HK-2 (cell line): ENCODE measurements around the gene FNDC5.

Source experiments
- DNase-seq: peaks from one replicate; pipeline ENCODE4 v3.0.0-alpha.2; 2018; ENCODE audit not compliant: unreplicated experiment

FNDC5 gene

GRCh38 chr1:32897082-32898049 lies 26.7 kb upstream of the FNDC5 start:
- no peak for DNase-seq

- no peak for DNase-seq
Observed at GRCh38 chr1:32896451-32896850, 25.7 kb upstream of the FNDC5 start.

DNA sequence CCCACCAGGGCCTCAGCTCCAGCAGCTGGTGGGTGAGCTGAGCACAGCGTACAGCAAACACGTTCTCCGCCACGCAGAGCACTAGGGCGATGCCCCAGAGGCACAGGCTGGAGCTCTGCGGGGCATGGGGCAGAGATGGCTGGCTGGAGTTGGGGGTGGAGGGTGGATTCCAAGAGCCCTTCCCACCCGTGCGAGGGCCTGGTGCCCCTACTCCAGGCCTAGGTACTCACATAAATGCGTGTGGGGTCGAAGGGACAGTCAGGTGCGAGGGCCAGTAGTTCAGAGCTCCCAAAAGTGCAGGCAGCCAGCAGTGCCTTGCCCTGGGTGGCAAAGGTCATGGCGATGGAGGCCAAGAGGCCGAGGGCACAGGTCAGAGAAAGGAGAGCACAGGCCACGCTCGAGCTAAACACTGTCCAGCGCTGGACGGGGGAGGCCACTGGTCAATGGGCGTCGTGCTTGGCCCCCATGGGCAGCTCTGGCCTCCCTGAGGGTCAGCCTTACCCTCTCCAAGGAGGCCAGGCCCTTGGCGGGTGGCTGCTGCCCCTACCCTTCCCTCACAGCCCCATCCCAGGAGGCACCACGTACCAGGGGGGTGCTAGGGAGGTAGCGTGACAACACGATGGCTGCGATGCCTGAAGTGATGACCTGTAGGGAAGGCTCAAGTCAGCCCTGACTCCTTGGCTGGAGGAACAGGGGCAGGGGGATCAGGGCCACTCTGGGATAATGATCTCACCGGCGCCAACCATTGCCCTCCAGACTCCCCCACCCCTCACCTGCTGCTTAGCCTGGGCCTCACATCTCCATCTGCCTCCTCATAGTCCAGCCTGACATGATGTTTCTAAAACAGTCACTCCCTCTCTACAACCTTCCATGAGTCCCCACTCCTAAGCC lies 24.9 kb upstream of the FNDC5 start:
- no peak for DNase-seq

DNA sequence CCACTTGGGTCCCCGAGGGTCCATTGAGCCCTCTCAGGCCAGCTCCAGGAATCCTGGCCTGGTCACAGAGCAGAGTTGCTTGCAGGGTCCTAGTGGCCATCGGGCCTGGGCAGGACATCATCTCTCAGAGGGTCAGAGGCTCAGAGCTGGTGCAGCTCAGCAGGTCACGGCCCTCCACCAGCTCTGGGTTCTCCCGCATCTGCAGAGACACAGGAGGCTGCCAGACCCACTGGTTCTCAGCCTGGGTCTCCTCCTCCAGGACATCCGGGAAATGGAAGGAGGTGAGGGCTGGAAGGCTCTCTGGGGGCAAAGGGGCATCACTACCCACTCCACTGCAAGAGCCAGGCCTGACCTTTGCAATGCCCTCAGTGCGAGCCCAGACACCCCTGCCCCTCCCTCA lies 24.0 kb upstream of the FNDC5 start:
- DNase-seq = no peak

DNA sequence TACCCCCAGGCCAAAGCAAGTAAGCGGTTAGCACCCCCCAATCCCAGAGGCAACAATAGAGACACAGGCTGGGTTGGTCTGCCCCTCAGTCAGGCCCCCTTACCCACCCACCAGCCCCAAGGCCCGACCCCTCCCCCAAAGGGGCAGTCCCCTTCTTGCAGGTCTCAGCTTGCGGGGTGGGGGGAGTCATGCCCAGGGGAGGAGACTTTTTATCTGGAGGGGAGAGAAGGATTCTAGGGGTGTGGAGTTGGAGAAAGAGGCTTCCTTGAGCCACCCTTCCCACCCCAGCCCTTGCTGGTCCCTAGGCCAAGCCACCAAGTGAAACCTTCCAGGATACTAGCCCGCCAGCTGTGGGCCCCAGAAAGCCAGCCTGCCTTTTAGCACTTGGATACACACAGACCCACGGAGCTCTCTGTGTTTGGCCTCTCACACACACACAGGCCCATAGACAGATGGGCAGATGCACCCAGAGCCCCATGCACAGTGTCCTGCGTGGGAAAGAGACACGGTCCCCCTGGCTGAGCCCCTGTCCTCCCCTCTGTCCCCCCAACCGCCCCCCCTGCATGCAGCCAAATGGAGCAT lies 23.4 kb upstream of the FNDC5 start:
- DNase-seq = no peak

GRCh38 chr1:32893198-32894018 lies 22.7 kb upstream of the FNDC5 start:
- no peak for DNase-seq

- no peak for DNase-seq
Observed at GRCh38 chr1:32892368-32893197, 21.9 kb upstream of the FNDC5 start.

- no peak for DNase-seq
Observed at GRCh38 chr1:32891630-32892029, 20.9 kb upstream of the FNDC5 start.

DNA sequence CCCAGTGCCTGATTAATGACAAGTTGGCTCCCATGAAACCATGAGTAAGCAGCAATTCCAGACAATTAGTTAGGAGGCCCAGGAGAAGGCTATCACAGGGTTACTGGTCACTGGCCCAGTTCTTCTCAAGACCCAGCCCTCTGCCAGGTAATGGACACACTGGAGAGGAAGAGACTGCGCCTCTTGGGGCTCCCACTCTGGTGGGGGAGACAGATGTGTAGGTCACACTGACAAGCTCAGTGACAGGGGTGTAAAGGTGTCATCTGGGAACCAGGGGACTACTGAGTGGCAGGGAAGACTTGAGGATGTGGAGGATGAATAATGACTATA lies 20.5 kb upstream of the FNDC5 start:
- no peak for DNase-seq

DNA sequence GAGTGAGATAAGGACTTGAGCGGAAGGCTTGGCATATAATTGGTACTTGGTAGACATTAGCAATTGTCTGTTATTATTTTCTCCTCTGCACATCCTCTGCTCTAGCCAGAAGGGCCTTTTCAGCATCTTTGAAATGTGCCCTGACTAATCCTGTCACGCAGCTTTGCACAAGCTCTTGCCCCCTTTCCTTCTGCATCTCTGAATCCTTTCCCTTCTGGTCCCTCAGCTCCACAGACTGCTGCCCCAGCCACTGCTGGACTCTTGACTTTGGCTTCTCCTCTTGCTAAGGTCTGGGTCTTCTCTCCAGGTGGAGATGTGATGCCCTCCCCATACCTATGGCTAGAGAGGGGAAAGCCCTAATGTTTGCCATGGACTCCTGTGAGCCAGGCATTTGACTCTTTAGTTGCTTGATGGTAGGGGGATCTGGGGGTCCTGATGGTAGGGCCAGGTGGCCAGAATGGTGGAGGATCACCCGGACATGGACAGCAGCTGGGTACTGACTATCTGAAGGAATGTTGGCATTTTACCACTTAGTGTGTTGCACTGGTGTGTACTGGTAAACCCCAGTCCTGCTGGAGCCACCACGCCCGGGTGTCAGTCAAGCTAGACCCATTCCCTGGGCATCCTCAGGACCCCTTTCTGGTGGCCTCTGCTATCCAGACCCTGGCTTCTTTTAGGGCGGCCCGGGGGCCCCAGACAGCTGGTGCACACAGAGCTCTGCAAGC lies 20.0 kb upstream of the FNDC5 start:
- DNase-seq = no peak

DNA sequence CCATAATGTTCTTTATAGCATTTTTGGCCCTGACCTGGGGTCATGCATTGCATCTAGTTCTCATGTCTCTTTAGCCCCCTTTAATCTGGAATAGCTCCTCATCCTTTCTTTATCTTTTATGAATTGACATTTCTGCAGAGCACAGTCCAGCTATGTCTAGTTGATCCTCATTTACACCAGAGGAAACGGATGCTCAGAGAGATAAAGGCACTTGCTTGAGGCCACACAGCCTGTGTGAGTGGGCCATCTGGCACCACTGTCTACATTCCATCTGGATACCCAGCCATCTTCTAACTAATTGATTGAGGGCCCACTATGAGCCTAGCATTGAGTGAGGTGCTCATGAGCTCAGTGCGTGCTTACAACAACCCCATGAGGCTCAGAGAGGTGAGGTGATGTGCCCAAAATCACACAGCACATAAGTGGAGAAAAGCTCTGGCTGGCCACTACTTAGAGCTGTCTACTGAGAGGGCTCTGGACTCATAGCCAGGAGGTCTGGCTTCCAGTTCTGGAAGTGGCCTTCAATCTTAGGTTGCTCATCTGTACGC lies 19.1 kb upstream of the FNDC5 start:
- DNase-seq = no peak

DNA sequence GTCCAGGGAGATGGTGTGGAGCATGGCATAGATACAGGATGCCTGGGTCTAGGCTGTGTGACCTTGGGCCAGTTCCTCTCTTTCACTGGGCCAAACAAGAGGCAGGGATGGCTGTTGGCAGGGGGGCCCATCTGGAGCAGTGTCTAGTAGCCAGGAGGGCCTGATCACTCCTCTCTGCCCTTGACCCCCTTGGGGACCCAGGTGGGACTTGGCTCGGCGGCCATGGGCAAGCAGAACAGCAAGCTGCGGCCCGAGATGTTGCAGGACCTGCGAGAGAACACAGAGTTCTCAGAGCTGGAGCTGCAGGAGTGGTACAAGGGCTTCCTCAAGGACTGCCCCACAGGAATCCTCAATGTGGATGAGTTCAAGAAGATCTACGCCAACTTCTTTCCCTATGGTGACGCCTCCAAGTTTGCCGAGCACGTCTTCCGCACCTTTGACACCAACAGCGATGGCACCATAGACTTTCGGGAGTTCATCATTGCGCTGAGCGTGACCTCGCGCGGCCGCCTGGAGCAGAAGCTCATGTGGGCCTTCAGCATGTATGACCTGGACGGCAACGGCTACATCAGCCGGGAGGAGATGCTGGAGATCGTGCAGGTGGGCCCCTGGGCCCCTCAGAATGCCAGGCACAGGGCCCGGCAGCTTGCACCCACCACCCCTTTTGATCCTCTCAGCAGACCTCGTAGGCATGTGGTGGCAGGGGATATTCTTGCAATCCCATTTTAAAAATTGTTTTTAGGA lies 18.1 kb upstream of the FNDC5 start:
- DNase-seq = no peak

DNA sequence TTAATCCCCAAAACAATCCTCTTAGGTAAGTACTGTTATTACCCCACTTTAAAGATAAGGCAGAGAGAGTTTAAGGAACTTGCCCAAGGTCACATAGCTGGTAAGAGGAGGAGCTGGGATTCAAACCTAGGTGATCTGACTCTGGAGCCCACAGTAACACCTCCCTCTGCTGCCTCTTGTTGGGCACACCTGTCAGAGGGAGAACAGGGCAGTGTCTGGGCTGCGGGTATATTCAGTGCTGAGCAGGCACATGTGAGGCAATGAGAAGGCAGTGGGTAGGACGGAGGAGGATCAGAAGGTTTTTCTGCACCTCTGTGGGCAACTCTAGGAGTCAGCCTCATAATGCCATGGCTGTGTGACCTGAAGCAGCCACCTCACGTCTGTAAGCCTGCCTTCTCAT lies 17.4 kb upstream of the FNDC5 start:
- no peak for DNase-seq

DNA sequence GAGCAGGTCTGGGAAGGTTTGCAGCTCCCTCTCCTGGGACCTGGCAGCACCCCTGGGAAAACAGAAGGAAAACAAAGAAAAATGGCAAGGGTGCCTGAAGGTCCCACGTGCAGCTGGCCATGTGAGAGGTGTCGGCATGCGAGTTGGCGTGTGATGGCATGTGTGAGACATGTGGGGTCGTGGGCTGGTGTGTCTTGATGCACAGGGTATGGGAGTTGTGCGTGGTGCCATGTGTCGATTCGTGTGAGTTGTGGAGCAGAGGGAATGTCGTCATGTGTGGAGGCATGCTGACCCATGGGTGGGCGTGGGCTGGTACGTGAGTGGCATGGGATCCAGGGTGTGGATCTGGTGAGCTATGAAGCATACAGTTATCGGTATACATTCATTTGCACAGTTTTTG lies 16.9 kb upstream of the FNDC5 start:
- DNase-seq = no peak

DNA sequence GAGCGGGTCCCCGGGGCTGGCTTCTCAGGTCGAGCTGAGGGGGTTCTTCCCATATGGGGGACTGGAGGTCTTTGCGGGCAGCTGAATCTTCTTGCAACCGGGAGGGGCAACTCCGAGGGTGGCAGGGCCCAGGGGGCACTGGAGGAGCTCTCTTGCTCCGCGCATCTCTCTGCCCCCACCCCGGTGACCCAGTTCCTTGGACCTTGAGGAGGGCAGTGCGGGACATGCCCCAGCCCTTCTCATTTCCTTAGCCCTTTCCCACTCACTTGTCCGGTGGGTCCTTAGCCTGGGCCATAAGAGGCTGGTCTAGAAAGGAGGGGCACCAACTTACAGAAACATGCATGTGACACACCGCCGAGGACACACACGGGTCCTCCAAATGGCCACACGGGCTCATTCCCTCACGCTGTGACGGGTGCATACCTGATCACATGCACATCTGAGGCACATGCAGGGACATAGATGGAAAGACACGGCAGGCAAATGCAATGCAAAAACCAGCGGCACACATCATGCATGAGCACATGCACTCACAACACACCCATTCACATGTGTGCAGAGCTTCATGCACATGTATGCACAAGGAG lies 16.2 kb upstream of the FNDC5 start:
- no peak for DNase-seq

- peak; percentile 79 for DNase-seq
Observed at GRCh38 chr1:32886004-32886827, 15.5 kb upstream of the FNDC5 start, which contains the start of gene HPCA. HPCA (plus strand) TSS chr1:32886491; CDS start chr1:32888899, 2,408 bp downstream.

DNA sequence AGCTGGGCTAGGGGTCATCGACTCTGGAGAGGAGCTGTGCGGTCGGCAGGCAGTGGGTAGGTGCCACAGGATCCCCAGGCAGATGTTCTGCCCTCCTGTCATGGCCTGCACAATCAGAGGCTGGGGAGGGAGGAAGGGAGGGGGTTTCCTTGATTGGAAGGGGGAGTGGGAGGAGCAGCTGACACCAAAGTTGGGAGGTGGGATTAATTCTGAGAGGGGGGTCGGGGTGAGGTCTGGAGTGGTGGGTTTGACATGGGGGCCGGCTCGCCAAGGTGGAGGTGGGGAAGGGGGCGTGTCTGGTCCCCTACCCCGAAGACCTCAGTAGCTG lies 14.9 kb upstream of the FNDC5 start:
- DNase-seq = no peak

DNA sequence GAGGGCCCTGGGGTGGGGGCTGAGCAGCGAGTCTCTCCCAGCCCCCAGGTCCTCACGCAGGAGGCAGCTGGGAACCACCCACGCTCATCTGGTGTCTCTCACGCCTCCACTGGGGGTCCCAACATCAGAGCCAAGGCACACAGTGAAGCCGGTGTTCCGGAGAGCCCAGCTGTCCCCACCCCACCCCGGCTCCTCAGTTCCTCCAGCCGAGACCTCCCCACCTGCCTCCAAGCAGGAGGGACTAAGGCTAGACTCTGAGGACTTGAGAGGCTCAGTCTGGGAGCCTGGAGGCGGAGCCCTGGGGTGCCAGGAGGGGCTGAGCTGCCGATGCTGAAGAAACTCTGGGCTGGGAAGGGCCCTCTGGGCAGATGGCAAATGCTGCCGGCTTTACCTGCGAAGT lies 14.0 kb upstream of the FNDC5 start:
- DNase-seq = no peak
